ENCODE results near the gene GPR27.

GPR27 gene

DNA sequence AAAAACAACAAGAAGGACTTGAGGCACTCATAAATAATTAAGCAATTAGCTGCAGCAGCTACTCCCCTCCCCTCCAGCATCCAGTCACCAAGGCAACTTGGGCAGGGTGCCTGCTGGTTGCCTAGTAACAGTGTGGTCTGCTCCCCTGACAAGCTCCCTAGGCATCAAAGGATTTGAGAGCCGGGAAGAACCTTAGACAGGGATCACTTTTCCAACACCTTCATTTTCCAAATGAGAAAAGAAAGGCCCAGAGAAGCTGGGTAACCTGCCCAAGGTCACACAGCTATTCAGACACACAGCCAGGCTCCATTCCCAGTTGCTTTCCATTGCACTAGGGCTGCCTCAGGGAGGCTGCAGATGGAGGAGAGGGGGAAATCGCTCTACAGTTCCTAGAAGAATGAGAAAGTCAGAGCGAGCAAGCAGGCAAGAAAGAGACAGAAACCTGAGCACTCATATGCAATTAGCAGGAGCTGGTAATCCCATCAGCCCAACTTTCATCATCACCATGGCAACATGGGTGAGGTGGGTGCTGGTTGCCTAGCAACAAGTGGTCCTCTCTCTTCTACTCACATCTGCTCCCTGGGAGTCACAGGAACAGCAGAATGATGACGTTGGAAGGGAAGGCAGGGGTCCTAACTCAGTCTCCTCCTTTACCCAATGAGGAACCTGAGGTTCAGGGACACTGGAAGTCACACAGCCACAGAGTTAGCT, 24.9 kb upstream of the GPR27 start:
- DNase-seq (ENCODE audit: insufficient read length, low spot score) (no peak), FAIRE-seq (peak; percentile 55)

DNA sequence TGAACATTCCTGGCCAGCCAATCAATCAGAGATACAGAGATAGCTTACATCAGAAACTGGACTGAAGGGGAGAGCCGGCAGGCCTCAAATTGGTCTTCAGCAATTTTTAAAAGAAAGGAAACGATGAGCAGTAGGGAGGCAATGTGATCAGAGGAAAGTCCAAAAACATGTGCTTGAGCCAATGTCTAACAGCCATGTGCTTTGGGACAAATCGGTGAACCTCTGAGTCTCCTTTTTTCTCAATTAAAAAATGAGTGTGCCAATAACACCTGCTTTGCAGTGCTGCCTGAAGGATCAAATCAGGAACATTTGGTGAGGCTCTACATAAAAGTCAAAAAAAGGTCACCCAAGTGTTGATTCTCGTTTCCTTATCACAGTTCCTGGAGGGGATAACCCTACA, 21.0 kb upstream of the GPR27 start:
- DNase-seq (ENCODE audit: insufficient read length, low spot score) (no peak), FAIRE-seq (no peak)

DNA sequence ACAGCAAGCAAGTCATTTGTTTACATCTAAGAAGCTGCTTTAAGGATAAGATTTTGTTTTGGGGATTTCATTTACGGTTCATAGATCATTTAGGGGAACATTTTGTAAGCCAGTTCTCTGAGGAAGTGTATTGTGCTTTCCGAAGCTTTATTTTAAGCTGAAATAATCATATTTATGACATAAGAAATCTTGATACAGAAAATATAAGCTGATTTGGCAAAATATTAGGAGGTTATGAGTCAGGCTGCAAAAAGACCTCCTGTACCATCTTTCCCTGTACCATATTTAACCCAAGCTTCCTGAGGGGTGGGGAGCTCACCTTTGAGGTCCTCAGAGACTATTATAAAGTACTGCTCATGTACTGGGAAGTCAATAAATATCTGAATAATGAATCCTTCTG, 20.3 kb upstream of the GPR27 start:
- DNase-seq (ENCODE audit: insufficient read length, low spot score) (no peak), FAIRE-seq (no peak)

DNA sequence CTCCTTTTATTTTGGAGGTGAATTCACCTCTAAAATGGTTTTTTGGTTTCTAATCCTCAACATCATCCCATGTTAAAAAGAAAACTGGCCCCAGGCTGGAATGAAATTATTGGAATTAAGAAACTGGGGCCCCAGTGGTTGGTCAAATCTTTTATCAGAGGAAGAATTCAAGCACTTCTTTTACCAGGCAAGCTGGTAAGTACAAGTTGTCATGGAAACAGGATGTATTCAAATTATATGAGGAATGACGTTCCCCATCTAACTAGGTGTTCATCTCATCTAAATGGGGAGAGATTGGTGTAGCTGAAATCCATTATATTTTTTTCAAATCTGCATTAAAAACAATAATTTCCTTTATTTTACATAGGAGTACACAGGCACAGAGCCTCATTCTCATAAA, 18.8 kb upstream of the GPR27 start:
- FAIRE-seq = no peak
- no peak for DNase-seq (ENCODE audit: insufficient read length, low spot score)

DNA sequence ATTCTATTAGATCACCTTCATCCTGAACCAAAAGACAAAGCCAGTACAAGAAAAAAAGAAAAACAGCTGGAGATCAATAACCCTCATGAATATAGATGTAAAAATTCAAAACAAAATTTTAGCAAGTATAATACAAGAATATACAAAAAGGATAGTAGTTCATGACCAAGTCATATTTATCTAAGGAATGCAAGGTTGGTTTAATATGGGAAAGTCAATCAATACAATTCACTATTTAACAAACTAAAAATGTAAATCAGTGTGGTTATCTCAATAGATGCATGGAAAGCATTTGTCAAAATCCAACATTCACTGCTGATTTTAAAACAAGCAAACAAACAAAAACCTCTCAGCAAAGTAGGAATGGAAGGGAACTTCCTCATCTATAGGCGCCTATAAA, 11.0 kb upstream of the GPR27 start:
- no peak for DNase-seq (ENCODE audit: insufficient read length, low spot score)

DNA sequence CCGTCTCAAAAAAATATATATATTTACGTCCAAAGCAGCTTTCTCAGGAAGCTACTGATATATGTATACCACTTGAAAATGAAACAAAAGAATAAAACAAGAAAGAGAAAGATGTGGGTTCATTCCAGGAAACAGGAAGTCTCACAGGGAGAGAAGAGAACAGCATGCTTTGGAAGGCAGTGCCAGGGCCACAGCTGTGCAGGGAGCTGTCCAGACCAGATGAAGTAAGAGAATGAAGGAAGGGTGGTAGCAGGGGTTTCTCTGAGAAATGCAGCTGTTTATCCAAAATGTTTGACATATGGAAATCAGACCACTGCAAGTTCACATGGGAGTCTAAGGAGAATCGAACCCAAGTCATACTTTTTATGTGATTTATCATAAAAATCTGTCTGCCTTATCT, 8.9 kb upstream of the GPR27 start:
- no peak for DNase-seq (ENCODE audit: insufficient read length, low spot score)
- FAIRE-seq = no peak

More for the DNA sequence above, 11.0 kb upstream of the GPR27 start:
- FAIRE-seq = no peak

DNA sequence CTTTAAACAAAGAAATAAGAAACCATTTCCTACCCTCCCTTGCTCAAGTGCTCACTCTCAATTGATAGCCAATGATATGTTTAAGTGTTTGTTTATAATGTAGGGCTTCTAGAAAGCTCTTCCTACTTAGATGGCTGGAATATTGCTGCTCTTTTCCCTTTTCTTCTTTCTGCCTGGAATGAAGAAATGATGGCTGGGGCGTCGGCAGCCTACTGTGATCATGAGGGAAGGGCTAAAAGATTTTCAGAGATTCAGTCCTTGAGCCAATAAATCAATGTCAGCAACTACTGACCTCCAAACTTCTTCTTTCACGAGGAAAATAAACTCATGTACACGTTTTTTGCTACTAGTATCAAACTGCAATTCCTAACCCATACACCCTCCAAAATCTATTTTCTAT, 2.1 kb upstream of the GPR27 start:
- DNase-seq (ENCODE audit: insufficient read length, low spot score) = no peak
- FAIRE-seq = no peak

DNA sequence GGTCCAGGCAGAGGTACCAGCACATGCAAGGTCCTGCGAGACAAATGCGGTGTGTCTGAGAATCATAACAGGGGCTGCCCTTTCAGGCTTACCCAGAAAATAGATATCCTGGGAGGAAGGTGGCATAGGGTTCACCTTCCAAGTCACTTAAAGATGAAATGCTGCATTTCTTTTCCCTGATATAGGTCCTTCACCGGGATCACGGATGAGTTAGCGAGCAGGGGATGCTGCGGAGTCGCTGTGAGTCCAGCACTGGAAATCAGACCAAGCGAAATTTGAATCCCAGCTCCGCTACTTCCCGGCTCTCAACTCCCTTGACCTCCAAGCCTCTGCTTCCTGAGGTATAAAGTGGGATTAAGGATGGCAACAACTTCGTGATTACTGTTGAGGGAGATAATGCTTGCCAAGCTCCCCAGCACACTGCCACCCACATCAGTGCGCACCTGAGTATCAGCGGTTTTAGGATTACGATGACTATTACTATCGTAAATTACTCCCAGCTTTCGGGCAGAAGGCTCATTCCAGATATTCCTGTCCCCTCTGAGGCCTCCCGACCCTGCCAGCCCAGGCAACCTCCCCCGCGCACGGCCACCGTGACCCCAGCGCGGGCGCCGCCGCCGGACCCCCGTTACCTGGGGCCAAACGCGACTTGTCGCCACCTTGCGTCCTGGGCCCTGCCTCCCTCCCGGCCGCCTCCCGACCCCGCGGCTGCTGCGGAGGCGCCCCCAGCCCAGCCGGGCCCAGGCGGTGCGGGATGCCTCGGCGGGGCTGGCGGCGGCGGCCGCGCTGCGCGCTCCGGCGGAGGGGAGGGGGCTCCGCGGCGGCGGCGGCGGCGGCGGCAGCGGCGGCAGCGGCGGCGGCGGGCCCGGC, 589 bp upstream of the GPR27 start:
- FAIRE-seq (peak; percentile 60), DNase-seq (ENCODE audit: insufficient read length, low spot score) (no peak)

DNA sequence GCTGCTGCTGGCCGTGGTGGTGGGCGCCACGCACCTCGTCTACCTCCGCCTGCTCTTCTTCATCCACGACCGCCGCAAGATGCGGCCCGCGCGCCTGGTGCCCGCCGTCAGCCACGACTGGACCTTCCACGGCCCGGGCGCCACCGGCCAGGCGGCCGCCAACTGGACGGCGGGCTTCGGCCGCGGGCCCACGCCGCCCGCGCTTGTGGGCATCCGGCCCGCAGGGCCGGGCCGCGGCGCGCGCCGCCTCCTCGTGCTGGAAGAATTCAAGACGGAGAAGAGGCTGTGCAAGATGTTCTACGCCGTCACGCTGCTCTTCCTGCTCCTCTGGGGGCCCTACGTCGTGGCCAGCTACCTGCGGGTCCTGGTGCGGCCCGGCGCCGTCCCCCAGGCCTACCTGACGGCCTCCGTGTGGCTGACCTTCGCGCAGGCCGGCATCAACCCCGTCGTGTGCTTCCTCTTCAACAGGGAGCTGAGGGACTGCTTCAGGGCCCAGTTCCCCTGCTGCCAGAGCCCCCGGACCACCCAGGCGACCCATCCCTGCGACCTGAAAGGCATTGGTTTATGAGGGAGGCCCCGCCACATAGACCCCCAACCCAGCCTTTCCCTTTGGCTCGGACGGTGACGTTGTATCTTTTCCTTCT, 1.1 kb downstream of the GPR27 start:
- FAIRE-seq (no peak), DNase-seq (ENCODE audit: insufficient read length, low spot score) (no peak)

DNA sequence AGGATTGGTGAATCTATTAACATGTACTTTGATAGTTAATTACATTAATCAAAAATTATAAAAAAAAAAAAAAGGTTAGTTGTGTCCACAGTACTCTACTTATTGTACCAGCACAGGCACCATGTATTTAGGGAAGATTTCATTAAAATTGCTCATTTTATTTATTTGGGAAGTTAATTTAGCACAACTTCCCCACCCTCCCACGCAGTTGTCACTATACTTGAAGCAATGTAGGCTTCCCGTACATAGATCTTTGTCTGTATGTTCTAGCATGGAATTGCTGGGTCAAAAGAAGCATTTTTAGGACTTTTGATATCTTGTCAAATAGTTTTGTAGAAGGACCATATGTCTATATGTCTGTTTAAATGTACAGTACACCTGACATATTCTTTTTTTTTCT, 4.4 kb downstream of the GPR27 start:
- FAIRE-seq (no peak), DNase-seq (ENCODE audit: insufficient read length, low spot score) (no peak)

DNA sequence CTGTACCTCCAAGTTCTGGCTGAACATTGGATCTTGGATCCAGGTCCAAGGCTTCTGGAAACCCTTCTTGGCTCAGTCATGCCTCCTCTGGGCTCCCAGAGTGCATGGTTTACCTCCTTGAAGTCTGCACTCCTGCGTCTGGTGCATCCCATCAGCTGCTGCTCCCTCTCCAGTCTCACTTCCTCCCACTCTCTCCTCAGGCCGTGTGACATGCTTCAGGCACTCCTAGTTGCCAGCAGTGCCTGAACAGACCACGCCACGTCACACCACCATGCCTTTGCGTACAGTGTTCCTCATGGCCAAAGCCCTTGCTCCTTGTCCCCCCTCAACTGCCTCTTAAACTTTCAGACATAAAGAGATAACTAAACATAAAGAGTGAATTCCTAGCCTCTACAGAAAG, 5.7 kb downstream of the GPR27 start:
- no peak for DNase-seq (ENCODE audit: insufficient read length, low spot score)
- FAIRE-seq = no peak

DNA sequence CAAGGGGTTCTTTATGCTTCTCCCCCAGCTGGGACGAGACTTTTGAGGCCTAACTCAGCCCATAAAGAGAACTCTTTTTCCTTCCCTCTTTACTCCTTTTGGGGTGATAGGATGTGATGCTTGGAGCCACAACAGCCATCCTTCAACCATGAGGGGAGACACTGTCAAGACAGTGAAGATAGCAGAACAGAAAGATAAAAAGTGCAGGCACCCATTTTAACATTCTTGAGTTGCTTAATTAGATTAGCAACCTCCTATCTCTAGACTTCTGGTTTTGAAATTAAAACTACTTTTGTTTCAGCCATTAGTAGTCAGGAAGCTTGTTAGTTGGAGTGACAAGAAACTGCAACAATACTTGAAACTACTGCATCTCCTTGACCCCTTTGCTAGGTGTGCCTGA, 6.5 kb downstream of the GPR27 start:
- no peak for FAIRE-seq
- DNase-seq (ENCODE audit: insufficient read length, low spot score) = no peak

DNA sequence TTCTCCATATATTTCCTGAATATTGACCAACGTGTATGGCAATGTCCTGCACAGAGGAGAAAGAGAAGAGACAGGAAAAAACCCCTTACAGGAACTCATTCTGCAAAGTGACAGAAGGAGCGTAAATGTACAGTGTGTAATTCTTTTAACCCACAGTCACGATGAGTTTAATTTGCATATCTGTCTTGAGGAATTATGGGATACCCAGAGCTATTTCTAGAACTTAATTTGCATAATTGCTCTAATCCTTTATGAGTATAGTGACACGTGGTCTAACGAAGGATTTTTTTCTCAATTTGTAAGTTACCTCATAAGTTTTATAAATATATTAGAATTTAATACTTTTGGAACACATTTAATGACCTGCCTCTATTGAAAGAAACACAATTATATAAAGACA, 9.8 kb downstream of the GPR27 start:
- DNase-seq (ENCODE audit: insufficient read length, low spot score) (no peak), FAIRE-seq (no peak)

DNA sequence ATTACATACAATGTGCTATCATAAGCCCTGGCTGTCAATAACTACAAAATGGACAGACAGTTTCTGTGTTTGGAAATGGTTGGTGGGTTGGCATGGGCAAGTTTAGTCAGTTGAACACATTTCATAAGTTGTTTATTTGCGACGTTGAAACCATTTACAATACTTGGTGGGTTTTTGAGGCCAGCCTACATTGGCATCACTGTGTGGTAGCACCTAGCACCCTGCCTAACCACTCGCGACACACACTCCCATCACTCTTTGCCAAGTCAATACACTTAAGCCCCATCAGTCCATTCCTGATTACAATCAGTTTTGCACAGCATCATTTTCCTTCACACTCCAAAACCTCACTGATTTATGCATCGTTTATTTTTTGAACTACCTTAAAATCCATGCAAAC, 17.5 kb downstream of the GPR27 start:
- FAIRE-seq (no peak), DNase-seq (ENCODE audit: insufficient read length, low spot score) (no peak)

DNA sequence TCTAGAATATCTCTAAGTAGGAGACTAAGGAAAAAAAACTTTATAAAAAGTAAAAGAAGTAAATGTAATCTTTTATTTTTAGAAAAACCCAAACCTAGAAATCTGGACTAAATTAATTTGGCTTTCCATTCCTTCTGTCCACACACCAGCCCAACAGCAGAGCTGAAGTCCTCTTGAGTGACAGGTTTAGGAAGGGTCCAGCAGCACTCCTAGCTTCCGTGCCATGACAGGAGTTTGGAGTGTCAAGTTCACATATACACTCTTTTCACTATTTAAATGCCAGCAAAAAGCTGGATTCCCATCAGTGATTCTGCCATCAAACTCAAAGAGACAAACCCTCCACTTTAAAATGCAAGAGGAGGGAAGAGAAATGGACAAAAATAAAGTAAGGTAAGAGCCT, 18.2 kb downstream of the GPR27 start:
- DNase-seq (ENCODE audit: insufficient read length, low spot score) (no peak), FAIRE-seq (no peak)

DNA sequence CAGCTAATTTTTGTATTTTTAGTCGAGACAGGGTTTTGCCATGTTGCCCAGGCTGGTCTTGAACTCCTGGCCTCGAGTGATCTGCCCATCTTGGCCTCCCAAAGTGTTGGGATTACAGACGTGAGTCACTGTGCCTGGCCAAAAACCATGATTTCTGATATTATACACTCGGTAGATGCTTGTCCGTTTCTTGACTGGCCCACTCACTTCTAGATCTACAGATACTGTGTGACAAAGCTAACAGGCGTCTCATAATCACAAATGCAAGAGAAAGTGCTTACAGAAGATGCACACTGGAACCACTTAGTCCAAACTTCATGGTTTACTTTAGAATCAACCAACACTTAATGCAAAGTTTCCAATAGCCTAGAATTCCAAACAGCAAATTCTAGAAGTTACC, 22.9 kb downstream of the GPR27 start:
- FAIRE-seq (no peak), DNase-seq (ENCODE audit: insufficient read length, low spot score) (no peak)

DNA sequence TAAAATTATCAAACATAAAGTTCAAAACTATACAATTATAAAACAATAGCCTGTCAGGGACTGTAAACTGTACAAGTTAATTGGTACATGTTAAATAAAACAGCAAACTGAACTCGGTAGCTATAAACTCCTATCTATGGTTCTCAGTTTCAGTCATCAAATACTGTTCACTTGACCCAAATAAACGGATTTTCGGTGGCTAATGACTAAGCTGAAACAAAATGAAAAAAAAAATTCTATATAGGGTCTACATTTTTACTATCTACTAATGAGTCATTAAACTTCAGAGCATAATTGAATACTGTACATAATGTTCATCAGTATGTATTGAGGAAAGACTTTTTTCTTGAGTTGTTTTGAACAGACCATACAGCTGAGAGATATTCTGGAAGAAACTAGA, 24.7 kb downstream of the GPR27 start:
- FAIRE-seq (no peak), DNase-seq (ENCODE audit: insufficient read length, low spot score) (no peak)

DNA sequence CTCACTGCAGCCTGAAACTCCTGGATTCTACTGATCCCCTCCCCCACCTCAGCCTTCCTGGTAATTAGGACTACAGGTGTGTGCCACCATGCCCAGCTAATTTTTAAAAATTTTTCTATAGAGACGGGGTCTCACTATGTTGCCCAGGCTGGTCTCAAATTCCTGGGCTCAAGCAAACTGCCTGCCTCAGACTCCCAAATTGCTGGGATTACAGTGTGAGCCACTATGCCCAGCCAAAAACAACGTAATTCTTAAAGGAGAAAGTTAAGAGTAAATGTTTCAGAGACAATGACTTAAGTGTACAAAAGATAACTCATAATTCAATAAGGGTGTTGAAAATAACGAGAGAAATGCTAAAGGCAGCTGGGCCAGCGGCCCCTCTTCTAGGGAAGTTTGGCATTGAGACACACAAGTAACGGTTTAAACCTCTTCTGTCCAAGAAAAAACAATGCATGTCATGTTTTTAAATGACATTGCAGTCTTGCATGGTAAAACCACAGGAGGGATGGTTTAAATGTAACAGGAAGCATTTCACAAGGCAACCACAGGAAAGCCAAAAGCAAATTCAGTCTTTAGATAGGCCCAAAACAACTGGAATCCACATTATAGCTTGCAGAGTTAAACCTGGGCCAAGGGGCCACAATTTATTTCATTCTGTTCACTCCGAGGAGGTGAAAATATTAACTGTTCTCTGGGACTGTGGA, 26.2 kb downstream of the GPR27 start:
- DNase-seq (ENCODE audit: insufficient read length, low spot score) (no peak), FAIRE-seq (no peak)

DNA sequence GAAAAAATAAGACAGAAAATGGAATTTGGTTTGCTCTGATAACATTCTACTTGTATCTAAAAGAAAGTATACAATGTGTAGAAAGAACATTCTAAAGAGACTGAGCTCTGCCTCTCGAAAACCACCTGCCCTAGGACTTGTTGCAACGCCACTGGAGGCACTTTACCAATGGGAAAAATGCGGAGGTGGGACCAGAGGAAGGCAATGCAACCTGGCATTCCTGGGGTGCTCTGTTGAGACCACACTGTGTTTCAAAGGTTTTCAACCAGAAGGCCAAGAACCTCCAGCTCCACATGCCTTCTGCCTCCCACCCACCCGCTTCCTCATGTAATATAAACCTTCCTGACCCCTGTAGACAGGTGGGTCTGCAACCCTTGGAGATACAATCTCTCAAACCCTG, 26.8 kb downstream of the GPR27 start:
- FAIRE-seq (no peak), DNase-seq (ENCODE audit: insufficient read length, low spot score) (no peak)

DNA sequence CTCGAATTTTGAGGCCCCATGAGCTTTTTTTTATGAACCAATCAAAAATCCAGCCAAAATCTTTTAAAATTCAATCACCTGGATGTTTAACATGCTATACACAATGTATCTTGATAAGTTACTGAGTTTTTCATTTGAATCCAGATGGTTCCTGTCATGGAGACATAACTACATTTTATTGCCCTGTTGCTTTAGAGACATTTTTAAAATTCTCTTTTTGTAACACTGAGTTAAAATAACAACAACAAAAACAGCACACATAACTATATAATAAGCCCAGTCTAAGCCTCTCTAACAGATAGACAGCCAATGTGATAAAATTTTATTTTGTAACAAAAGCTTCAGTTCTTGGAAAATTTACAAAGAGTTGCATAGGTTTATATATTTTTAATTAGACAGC, 29.5 kb downstream of the GPR27 start:
- no peak for FAIRE-seq

DNA sequence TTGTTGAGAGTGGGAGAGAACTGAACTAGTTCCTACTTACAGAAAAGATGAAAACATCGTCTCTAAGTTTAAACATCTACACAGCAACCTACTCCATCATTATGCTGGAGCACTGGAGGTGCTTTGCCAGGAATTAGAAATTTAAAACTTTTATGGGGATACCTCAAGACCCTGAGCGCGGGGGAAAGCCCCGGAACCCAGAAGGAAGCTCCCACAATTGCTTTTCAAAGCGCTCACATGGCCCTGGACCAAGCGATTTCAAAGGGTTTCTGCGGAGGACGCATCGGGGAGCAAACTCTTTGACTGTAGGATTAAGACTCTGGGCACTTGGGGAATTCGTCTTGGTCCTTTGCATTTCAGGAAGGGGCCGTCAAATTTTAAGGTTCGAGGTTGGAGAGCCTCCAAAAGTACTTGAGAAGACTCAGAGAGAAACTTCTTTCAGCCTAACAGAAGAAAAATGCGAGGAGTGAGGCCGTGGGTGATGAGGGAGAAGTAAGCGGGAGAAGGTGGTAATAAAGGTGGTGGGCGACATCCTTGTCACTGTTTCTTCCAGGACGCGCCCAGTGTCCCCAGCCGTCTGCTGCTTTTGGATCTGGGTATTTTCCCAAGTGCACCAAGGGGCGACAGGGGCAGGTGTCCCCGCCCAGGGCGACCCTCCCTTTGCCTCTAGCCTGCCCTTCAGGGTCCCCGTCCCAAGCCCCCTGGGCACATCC, 30.7 kb downstream of the GPR27 start:
- DNase-seq (ENCODE audit: insufficient read length, low spot score) (no peak), FAIRE-seq (no peak)

More for the DNA sequence above, 29.5 kb downstream of the GPR27 start:
- DNase-seq (ENCODE audit: insufficient read length, low spot score) = no peak
